Astrocyte (in vitro differentiated cells and primary cell): ENCODE data around the gene VIPR1. TPM values are rescaled to one million over a fixed set of nuclear protein-coding genes. Genes with fewer than 3 reads are reported as not detected.
A peak's percentile ranks its signal among the peaks of the same experiment; 100 is the strongest.

Source experiments
- DNase-seq: peaks from one replicate; pipeline ENCODE4 v3.0.0-alpha.2; 2010; ENCODE audit warnings: low read depth
- FAIRE-seq: peaks from 2 replicates; lab custom pipeline; 2011; peaks lifted over from hg19 to GRCh38; lab: Jason Lieb, UNC
- H2AFZ ChIP-seq: 2 replicates; pipeline ENCODE4 v1.6.0; 2012; ENCODE audit warnings: low read depth, low read length, inconsistent platforms
- H3K27ac ChIP-seq: 2 replicates; pipeline ENCODE4 v1.5.1; 2011; ENCODE audit warnings: low read depth, low read length, inconsistent platforms
- H3K27me3 ChIP-seq: 2 replicates; pipeline ENCODE4 v1.6.0; 2011; ENCODE audit warnings: low read length, inconsistent platforms; ENCODE audit not compliant: insufficient read depth
- H3K36me3 ChIP-seq: 2 replicates; pipeline ENCODE4 v1.5.1; 2011; ENCODE audit warnings: low read length, inconsistent platforms; ENCODE audit not compliant: insufficient read depth
- H3K4me1 ChIP-seq: 2 replicates; pipeline ENCODE4 v1.5.1; 2011; ENCODE audit warnings: low read length, inconsistent platforms; ENCODE audit not compliant: insufficient read depth
- H3K4me2 ChIP-seq: 2 replicates; pipeline ENCODE4 v1.6.0; 2012; ENCODE audit warnings: low read length, inconsistent platforms
- H3K4me3 ChIP-seq: 2 replicates; pipeline ENCODE4 v1.5.1; 2011; ENCODE audit warnings: low read depth, mild to moderate bottlenecking, low read length, inconsistent platforms; ENCODE audit not compliant: insufficient read depth
- H3K79me2 ChIP-seq: 2 replicates; pipeline ENCODE4 v1.6.0; 2012; ENCODE audit warnings: mild to moderate bottlenecking, low read length, inconsistent platforms; ENCODE audit not compliant: insufficient read depth
- H3K9ac ChIP-seq: 2 replicates; pipeline ENCODE4 v1.6.0; 2012; ENCODE audit warnings: mild to moderate bottlenecking, low read length, inconsistent platforms
- H3K9me3 ChIP-seq: 2 replicates; pipeline ENCODE4 v1.5.1; 2012; ENCODE audit warnings: low read depth, mild to moderate bottlenecking, low read length, inconsistent platforms; ENCODE audit not compliant: insufficient read depth
- H4K20me1 ChIP-seq: 2 replicates; pipeline ENCODE4 v1.6.0; 2012; ENCODE audit warnings: low read length, inconsistent platforms; ENCODE audit not compliant: insufficient read depth
- H3K27ac Mint-ChIP-seq: one replicate; pipeline ENCODE4 v1.8.0; 2021; ENCODE audit warnings: mild to moderate bottlenecking, mixed read lengths; ENCODE audit not compliant: unreplicated experiment
- H3K27me3 Mint-ChIP-seq: one replicate; pipeline ENCODE4 v1.8.0; 2021; ENCODE audit warnings: low read depth, mixed read lengths; ENCODE audit not compliant: unreplicated experiment
- H3K36me3 Mint-ChIP-seq: one replicate; pipeline ENCODE4 v1.8.0; 2021; ENCODE audit warnings: low read depth, mixed read lengths; ENCODE audit not compliant: unreplicated experiment
- H3K4me1 Mint-ChIP-seq: one replicate; pipeline ENCODE4 v1.8.0; 2021; ENCODE audit warnings: low read depth, mixed read lengths; ENCODE audit not compliant: unreplicated experiment
- H3K4me3 Mint-ChIP-seq: one replicate; pipeline ENCODE4 v1.8.0; 2021; ENCODE audit warnings: mild to moderate bottlenecking, moderate library complexity, mixed read lengths; ENCODE audit not compliant: unreplicated experiment
- H3K9me3 Mint-ChIP-seq: one replicate; pipeline ENCODE4 v1.8.0; 2021; ENCODE audit warnings: mild to moderate bottlenecking, mixed read lengths; ENCODE audit not compliant: unreplicated experiment
- CTCF ChIP-seq: IDR thresholded peaks from 2 replicates; pipeline ENCODE4 v1.5.1; 2011; ENCODE audit warnings: low read depth, mild to moderate bottlenecking, inconsistent platforms, low read length, moderate library complexity; ENCODE audit not compliant: insufficient read depth
- EZH2 ChIP-seq: IDR thresholded peaks from 2 replicates; pipeline ENCODE4 v1.6.1; 2012; ENCODE audit warnings: mild to moderate bottlenecking, low read length, inconsistent platforms; ENCODE audit not compliant: insufficient read depth
- total RNA-seq: library from RNA; stranded (reverse); gene quantifications from 2 replicates; pipeline ENCODE4 v1.2.1, GENCODE V29; 2021

The VIPR1 gene
- total RNA-seq, 1 donor from 2014 or later: 0.68 TPM

DNA sequence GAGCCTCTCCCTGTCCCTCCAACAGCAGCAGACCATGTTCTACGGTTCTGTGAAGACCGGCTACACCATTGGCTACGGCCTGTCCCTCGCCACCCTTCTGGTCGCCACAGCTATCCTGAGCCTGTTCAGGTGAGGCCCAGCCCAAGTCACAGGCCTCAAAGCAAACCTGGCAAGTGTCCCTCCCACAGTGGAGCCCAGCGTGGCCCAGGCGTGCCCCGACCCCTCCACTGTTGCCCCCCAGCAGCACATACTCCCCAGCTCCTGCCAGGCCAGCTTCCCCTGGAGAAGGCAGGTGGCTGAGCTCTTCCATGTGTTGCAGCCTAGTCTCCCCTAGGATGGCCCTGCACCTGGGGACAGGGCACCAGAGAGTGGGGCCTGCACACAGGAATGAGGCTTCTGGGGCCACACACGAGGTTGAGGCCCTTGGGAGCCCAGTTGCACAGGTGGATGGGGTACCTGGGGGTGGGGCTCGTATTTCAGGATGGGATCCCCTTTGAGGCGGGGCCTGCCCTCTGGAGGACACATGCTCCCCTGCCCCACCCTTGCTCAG lies 25.0 kb downstream of the VIPR1 start:
- FAIRE-seq (no peak), DNase-seq (no peak)
- Histone ChIP-seq H3K27me3 (no peaks in the 10 kb centered on the region), H3K9ac (no peak overlapping the region), H3K27ac (no peak overlapping the region), H4K20me1 (no peaks in the 10 kb centered on the region), H3K79me2 (no peaks in the 10 kb centered on the region), H3K4me3 (no peak overlapping the region), H3K4me1 (no peaks in the 10 kb centered on the region), H2AFZ (no peak overlapping the region), H3K4me2 (no peak overlapping the region), H3K9me3 (no peaks in the 10 kb centered on the region), H3K36me3 (no peaks in the 10 kb centered on the region)
- Mint-ChIP-seq H3K9me3 (no peaks in the 10 kb centered on the region), H3K4me3 (no peak overlapping the region), H3K27me3 (peaks cover 11% of the 10 kb centered on the region), H3K36me3 (no peaks in the 10 kb centered on the region), H3K27ac (no peak overlapping the region), H3K4me1 (peaks cover 6% of the 10 kb centered on the region)
- TF ChIP-seq EZH2 (no peak), CTCF (no peak)

GRCh38 chr3:42529468-42529867 lies 27.0 kb downstream of the VIPR1 start:
- Histone ChIP-seq H2AFZ (no peak overlapping the region), H3K4me1 (no peaks in the 10 kb centered on the region), H3K9ac (no peak overlapping the region), H3K79me2 (no peaks in the 10 kb centered on the region), H3K9me3 (no peaks in the 10 kb centered on the region), H3K4me3 (no peak overlapping the region), H3K27me3 (no peaks in the 10 kb centered on the region), H3K36me3 (no peaks in the 10 kb centered on the region), H3K27ac (no peak overlapping the region), H4K20me1 (no peaks in the 10 kb centered on the region), H3K4me2 (no peak overlapping the region)
- H3K9me3 Mint-ChIP-seq: no peaks in the 10 kb centered on the region
- no peak overlapping the region for H3K4me3 Mint-ChIP-seq
- H3K36me3 Mint-ChIP-seq: no peaks in the 10 kb centered on the region
- no peak overlapping the region for H3K27ac Mint-ChIP-seq
- DNase-seq (no peak), FAIRE-seq (no peak)
- H3K27me3 Mint-ChIP-seq: peaks cover 11% of the 10 kb centered on the region
- TF ChIP-seq EZH2 (no peak), CTCF (no peak)
- H3K4me1 Mint-ChIP-seq: peaks cover 17% of the 10 kb centered on the region

GRCh38 chr3:42530073-42530472 lies 27.6 kb downstream of the VIPR1 start:
- Mint-ChIP-seq H3K4me3 (no peak overlapping the region), H3K9me3 (no peaks in the 10 kb centered on the region), H3K27me3 (peaks cover 9% of the 10 kb centered on the region), H3K4me1 (peaks cover 17% of the 10 kb centered on the region), H3K27ac (peak overlapping the region; percentile 23), H3K36me3 (no peaks in the 10 kb centered on the region)
- Histone ChIP-seq H3K4me2 (no peak overlapping the region), H3K36me3 (no peaks in the 10 kb centered on the region), H3K4me1 (no peaks in the 10 kb centered on the region), H3K9me3 (no peaks in the 10 kb centered on the region), H3K4me3 (no peak overlapping the region), H4K20me1 (no peaks in the 10 kb centered on the region), H3K27ac (no peak overlapping the region), H3K79me2 (no peaks in the 10 kb centered on the region), H2AFZ (no peak overlapping the region), H3K9ac (no peak overlapping the region), H3K27me3 (no peaks in the 10 kb centered on the region)
- no peak for FAIRE-seq
- no peak for DNase-seq
- TF ChIP-seq CTCF (no peak), EZH2 (no peak)
